ENCODE results near the gene TACR3.
"Not testable (repeated sequence)": the region's sequence is repeated elsewhere in the genome, so short reads cannot be mapped to it uniquely, and the experiment has no call there.

Gene TACR3, protein sequence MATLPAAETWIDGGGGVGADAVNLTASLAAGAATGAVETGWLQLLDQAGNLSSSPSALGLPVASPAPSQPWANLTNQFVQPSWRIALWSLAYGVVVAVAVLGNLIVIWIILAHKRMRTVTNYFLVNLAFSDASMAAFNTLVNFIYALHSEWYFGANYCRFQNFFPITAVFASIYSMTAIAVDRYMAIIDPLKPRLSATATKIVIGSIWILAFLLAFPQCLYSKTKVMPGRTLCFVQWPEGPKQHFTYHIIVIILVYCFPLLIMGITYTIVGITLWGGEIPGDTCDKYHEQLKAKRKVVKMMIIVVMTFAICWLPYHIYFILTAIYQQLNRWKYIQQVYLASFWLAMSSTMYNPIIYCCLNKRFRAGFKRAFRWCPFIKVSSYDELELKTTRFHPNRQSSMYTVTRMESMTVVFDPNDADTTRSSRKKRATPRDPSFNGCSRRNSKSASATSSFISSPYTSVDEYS

DNA sequence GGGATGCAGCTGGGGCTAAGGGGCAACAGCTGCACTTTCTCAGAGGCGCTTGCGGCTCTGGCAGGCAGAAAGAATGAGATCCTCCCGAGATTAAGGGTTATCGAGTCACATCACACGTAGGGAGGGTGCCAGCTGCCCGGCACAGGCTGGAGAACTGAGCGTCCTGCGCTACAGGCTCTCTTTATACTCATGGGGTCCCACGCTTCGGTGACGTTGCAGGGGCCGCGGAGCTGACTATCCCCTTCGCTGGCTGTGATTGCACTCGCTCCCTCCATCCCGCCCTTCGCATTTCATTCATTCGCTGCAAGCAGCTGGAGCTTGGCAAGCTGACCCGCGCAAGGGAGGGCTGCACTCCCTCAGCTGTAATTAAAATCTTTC lies at the start of gene TACR3:
TACR3 (minus strand) TSS at position 156 of the 378 bp plus-strand sequence. CDS start 310 bp downstream, outside the sequence.
- DNase-seq (ENCODE audit: low spot score): no peak

GRCh38 chr4:103757631-103758030 lies 37.8 kb upstream of the TACR3 start:
- no peak for DNase-seq (ENCODE audit: low spot score)

DNA sequence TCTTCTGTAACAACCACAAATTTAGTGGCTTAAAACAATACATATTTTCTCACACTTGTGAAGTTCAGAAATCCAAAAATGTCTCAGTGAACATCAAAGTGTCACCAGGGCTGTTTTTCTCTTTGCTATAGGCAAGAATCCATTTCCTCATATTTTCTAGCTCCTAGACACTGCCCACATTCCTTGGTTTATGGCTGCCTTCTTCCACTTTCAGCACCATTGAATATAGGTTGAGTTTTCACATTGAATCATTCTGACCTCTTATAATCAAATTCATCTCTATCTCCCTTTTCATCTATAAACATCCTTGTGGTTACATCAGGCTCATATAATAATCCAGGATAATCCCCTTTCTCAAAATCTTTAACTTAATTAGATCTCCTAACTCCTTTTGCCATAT lies 37.0 kb upstream of the TACR3 start:
- DNase-seq (ENCODE audit: low spot score): no peak

DNA sequence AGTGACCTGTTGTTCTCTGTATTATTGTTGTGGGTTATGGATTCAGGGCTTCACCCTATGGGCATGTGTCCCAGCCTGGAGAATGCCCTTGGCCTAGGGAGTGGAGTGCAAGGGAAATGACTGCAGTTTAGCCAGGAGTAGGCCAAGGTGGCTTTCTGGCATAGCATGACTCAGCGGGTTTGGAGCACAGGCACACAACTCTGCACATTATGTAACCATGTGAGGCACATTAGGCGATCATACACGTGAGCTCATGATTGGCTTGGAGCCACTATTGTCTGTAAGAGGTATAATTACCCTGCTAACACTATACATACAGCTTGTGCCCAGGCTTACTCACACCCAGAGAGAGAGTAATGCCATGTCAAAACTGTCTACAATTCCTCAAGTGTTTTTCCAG lies 35.1 kb upstream of the TACR3 start:
- DNase-seq (ENCODE audit: low spot score): no peak

DNA sequence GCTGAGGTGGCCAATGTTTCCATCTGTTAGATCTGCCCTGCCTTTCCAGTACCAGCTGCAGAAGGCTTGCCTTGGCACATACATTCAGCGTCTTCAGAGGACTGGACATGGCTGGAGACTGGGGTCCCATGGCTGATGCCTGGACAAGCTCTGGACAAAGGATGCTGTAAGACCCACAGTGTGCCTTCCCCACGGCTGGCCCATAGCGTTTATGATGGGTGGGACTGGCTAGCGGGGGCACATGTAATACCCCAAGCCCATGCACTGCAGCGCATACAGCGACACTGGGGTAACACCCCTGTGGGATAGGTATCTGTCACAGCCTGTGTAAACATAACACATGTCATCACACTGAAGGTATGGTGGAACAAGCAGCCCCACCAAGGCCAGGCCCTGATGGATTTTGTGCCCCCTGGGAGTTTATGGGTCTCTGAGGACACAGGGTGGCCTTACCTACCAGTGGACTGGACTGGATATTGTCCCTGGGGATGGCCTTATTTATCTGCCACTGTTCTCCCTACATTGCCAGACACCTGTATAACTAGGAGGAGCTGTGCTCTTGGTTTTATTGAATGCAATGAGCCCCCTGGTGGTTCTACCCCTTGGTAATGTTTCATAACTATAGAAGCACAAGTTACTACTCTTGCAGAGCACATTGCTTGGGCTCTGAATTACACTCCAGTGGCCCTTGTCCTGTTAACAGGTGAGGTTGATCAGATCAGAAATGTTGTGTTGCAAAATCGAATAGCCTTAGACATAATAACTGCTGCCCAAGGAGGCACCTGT lies 34.3 kb upstream of the TACR3 start:
- DNase-seq (ENCODE audit: low spot score): no peak

DNA sequence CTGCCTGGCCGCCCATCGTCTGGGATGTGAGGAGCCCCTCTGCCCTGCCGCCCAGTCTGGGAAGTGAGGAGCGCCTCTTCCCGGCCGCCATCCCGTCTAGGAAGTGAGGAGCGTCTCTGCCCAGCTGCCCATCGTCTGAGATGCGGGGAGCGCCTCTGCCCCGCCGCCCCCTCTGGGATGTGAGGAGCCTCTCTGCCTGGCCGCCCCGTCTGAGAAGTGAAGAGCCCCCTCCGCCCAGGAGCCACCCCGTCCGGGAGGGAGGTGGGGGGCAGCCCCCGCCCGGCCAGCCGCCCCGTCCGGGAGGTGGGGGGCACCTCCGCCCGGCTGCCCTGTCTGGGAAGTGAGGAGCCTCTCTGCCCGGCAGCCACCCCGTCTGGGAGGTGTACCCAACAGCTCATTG lies 3.4 kb upstream of the TACR3 start:
- not testable (repeated sequence) for DNase-seq (ENCODE audit: low spot score)

DNA sequence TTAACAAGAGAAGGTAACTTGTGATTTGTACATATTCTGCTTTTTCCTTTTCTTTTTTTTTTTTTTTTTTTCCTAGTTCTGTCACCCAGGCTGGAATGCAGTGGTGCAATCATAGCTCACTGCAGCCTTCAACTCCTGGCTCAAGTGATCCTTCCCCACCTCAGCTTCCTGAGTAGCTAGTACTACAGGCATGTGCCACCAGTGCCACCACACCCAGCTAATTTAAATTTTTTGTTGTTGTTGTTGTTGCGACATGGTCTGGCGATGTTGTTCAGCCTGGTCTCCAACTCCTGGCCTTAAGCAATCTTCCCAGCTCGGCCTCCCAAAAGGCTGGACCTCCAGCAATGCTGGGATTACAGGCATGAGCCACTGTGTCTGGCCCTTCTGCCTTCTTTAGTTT lies 1.5 kb upstream of the TACR3 start:
- no peak for DNase-seq (ENCODE audit: low spot score)

DNA sequence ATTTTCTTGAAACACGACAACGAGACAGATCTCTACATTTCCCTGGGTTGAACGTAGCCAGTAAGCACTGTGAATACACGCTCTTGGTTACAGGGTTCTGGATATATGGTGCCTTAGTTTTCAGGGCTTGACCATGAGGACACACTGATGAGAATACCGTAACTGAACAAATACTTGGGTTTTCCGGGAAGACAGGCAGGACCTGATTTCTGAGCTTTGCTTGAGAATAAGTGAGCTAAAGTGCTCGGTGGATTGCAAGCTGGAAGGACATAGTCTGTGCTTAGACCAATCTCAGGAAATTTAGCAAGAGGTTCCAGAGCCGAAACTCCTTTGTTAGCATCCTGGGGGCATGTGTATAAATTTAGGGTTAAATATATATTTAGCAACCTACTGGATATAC lies 876 bp upstream of the TACR3 start:
- DNase-seq (ENCODE audit: low spot score): no peak

GRCh38 chr4:103719105-103719829 lies 518 bp downstream of the TACR3 start:
- DNase-seq (ENCODE audit: low spot score): no peak

GRCh38 chr4:103692615-103693014 lies 27.2 kb downstream of the TACR3 start:
- DNase-seq (ENCODE audit: low spot score): no peak

- no peak for DNase-seq (ENCODE audit: low spot score)
Observed at GRCh38 chr4:103673983-103674382, 45.8 kb downstream of the TACR3 start.

DNA sequence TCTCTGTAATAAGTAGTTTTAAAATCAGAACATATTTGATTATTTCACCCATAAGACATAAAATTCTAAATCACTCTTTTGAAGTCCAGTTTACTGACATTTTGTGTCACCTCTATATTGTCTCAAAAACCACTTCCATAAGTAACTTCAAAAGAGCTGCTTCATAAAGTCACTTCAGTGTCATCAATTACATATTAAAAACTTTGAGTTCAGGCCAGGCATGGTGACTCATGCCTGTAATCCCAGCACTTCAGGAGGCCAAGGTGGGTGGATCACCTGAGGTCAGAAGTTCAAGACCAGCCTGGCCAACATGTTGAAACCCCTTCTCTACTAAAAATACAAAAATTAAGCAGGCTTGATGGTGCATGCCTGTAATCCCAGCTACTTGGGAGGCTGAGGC lies 53.0 kb downstream of the TACR3 start:
- DNase-seq (ENCODE audit: low spot score): not testable (repeated sequence)

GRCh38 chr4:103664436-103665075 lies 55.2 kb downstream of the TACR3 start:
- no peak for DNase-seq (ENCODE audit: low spot score)

DNA sequence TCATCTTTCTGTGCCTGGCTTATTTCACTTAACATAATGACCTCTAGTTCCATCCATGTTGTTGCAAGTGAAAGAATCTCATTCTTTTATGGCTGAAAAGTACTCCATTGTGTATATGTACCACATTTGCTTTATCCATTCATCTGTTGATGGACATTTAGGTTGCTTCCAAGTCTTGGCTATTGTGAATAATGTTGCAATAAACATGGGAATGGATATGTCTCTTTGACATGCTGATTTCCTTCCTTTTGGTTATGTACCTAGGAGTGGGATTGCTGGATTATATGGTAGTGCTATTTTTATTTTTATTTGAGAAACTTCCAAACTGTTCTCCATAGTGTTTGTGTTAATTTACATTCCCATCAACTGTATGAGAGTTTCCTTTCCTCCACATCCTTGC lies 71.2 kb downstream of the TACR3 start:
- DNase-seq (ENCODE audit: low spot score): no peak

DNA sequence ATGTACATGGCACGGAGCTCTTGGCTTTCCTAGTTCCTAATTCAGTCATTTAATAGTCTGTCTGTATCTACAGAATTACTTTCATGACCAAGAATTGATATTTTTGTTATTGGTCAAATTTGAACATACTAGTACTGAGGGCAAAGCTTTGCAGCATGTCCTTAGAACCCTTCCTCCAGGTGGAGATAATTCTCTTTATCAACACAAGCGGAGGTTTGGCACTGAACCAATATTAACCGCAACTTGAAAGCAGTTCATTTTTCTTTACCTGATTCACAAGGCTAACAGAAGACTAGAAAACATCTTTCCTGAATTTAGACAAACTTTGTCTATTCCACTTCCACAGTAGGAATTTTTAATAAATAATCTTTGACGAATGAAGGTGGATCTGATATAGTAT lies 73.8 kb downstream of the TACR3 start:
- DNase-seq (ENCODE audit: low spot score): no peak

DNA sequence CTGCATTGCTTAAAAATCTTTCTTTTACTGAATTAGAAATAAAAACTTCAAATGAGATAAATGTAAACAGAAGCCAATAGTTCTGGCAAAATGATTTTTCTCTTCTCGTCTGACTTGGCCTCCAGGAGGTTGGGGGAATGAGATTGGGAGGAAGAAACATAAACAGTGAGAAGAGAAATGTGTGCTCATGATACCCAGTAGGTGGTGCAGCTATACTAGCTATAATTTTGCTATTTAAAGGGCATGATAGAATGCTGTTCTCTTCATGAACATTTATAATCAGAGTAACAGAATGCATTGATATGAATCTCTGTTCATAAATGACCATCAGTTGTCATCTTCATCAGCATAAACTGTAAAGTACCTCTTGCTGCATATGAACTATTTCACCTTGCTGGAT lies 85.5 kb downstream of the TACR3 start:
- DNase-seq (ENCODE audit: low spot score): no peak

DNA sequence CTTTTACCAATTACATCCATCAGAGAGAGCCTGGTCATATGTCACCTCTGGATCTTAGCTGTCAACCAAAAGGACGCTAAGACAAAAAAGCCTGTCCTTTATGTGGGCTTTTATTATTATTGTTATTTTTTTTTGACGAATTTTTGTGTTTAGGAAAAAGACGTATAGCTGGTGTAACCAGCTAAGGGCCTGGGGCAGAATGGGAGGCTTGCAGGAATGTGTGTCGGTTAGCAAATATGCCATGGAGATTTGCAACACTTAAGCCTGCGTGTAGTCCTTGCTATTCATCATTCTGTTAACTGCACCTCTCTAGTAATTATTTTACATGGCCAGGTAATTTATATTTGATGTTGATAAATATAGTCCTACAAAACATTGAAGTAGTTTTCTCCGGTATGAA lies 93.5 kb downstream of the TACR3 start:
- DNase-seq (ENCODE audit: low spot score): no peak

DNA sequence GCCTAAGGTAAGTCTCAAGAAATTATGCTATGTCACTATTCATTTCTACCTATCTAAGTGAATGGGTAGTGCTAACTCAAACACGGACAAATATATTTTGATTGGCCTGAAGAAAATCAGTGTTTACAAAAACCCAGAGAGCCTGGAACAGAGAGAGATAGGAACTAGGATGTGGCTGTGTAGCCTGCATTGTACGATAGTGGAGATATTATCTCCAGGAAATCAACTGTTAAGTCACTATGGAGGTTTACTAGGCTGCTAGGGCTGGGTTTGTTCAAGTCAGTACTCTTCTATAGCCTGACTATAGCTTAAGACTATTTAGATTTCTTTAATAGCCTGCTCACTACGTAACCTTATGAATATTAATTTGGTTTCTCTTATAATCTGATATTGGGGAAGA lies 127.9 kb downstream of the TACR3 start:
- DNase-seq (ENCODE audit: low spot score): no peak

DNA sequence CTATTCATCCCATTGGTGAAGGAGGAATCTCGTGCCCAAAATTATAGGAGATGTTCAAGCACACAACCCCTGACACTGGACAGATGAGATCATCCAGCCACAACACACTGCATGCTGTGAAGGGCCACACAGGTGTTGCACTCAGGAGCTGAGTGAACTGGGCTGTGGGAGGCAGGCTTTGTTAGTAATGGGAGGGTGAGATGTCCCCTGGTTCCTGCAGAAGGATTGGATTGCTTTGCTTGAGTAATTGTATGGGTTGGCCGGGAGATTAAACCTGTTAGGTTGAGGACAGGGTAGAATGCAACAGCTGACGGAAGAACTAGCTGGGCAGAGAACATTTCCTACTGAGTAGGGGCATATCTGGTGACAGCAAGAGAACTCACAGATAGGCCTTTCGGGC lies 152.2 kb downstream of the TACR3 start:
- DNase-seq (ENCODE audit: low spot score): no peak

- DNase-seq (ENCODE audit: low spot score): not testable (repeated sequence)
Observed at GRCh38 chr4:103559178-103559577, 160.6 kb downstream of the TACR3 start.

Measured in HuH-7 (cell line).